ENCODE results near the gene SEC22C.

DNA sequence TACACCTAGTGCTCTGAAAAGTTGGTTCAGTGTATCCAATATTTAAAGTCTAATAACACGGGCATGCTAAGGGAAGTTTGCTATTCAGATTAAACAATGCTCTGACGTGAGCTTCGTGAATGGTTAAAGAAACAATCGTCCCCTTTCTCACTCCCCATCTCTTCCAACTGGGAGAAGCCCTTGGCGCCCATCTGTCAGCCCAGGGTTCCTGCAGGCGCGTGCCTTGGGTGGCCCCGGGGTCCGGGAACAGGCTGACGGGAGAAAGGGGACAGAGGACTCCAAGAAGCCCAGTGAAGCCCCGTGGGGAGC lies 413 bp downstream of the SEC22C start:
- TF ChIP-seq TAF1 (IDR thresholded peaks at IDR 0.05; ENCODE audit: borderline replicate concordance, insufficient read depth, low read length) (no peak), POLR2AphosphoS5 (IDR thresholded peaks at IDR 0.05; ENCODE audit: low read depth, low read length) (no peak), FOXP2 (optimal IDR thresholded peaks at IDR 0.05; ENCODE audit: borderline replicate concordance, extremely low read depth, extremely low read length, insufficient read depth) (no peak), SIN3A (IDR thresholded peaks at IDR 0.05; ENCODE audit: borderline replicate concordance, insufficient read depth, low read length) (no peak)
